Measurements from ENCODE around the gene LRRC34. TPM values are rescaled to one million over a fixed set of nuclear protein-coding genes. Genes with fewer than 3 reads are reported as not detected.

LRRC34 gene
- total RNA-seq, 4 donors from 2014 or later = 0.34 to 0.89 (median 0.71) TPM

- Histone ChIP-seq H3K36me3 (no peaks in the 10 kb centered on the region), H3K27me3 (peaks cover 5% of the 10 kb centered on the region), H3K9me3 (no peaks in the 10 kb centered on the region), H3K27ac (no peak overlapping the region), H3K4me3 (no peak overlapping the region), H3K4me1 (no peaks in the 10 kb centered on the region)
- TF ChIP-seq POLR2AphosphoS5 (IDR thresholded peaks at IDR 0.05) (no peak), EP300 (IDR thresholded peaks at IDR 0.05) (no peak), POLR2A (IDR thresholded peaks at IDR 0.05) (no peak)
- TF ChIP-seq, protein P1, sequence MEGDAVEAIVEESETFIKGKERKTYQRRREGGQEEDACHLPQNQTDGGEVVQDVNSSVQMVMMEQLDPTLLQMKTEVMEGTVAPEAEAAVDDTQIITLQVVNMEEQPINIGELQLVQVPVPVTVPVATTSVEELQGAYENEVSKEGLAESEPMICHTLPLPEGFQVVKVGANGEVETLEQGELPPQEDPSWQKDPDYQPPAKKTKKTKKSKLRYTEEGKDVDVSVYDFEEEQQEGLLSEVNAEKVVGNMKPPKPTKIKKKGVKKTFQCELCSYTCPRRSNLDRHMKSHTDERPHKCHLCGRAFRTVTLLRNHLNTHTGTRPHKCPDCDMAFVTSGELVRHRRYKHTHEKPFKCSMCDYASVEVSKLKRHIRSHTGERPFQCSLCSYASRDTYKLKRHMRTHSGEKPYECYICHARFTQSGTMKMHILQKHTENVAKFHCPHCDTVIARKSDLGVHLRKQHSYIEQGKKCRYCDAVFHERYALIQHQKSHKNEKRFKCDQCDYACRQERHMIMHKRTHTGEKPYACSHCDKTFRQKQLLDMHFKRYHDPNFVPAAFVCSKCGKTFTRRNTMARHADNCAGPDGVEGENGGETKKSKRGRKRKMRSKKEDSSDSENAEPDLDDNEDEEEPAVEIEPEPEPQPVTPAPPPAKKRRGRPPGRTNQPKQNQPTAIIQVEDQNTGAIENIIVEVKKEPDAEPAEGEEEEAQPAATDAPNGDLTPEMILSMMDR (IDR thresholded peaks at IDR 0.05) = no peak
- DNase-seq (ENCODE audit: low spot score in 2 of 2) = no peak
These were observed 37.9 kb upstream of the LRRC34 start for GRCh38 chr3:169850618-169851017.

- Histone ChIP-seq H3K9me3 (no peaks in the 10 kb centered on the region), H3K4me3 (no peak overlapping the region), H3K27ac (no peak overlapping the region), H3K4me1 (no peaks in the 10 kb centered on the region), H3K27me3 (peaks cover under 1% of the 10 kb centered on the region), H3K36me3 (no peaks in the 10 kb centered on the region)
- 94% methylated on average over 3 of the region's 3 CpGs for WGBS
- DNase-seq (ENCODE audit: low spot score in 2 of 2) = no peak
- TF ChIP-seq, protein P1 (IDR thresholded peaks at IDR 0.05) = no peak
- TF ChIP-seq POLR2AphosphoS5 (IDR thresholded peaks at IDR 0.05) = no peak
- TF ChIP-seq EP300 (IDR thresholded peaks at IDR 0.05) = no peak
- TF ChIP-seq POLR2A (IDR thresholded peaks at IDR 0.05) = no peak
These were observed 36.0 kb upstream of the LRRC34 start for GRCh38 chr3:169848741-169849140.

GRCh38 chr3:169847896-169848295, 35.2 kb upstream of the LRRC34 start:
- Histone ChIP-seq H3K27me3 (no peaks in the 10 kb centered on the region), H3K4me3 (no peak overlapping the region), H3K9me3 (no peaks in the 10 kb centered on the region), H3K27ac (no peak overlapping the region), H3K4me1 (no peaks in the 10 kb centered on the region), H3K36me3 (no peaks in the 10 kb centered on the region)
- 44% methylated on average over 4 of the region's 4 CpGs for WGBS
- TF ChIP-seq POLR2AphosphoS5 (IDR thresholded peaks at IDR 0.05) = no peak
- DNase-seq (ENCODE audit: low spot score in 2 of 2) = no peak

DNA sequence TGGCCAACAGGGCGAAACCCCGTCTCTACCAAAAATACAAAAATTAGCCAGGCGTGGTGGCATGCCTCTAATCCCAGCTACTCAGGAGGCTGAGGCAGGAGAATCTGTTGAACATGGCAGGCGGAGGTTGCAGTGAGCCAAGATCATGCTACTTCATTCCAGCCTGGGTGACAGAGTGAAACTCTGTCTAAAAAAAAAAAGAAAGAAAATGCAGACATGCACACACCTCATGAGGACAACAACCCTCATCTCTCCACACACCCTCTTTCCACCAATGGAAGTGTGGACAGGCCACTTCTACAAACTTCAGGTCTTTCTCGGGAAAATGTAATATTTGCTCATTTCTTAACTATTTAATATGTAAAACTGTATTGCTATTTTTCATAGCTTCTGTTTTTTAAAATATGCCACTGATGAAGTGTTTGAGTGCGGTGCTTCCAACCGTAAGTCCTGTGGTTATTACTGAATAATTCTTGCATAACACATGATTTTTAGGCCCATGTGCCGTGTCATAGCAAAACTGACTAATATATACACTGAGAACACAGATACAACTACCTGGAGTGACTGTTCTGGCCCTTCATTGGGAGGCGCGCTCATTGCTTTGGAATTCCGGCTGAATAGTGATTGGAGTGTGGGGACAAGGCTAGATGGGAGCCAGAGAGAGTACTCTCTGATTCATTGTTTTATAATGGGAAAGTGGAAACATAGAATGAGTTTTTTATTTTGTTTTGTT, 33.9 kb upstream of the LRRC34 start:
- no peak for DNase-seq (ENCODE audit: low spot score in 2 of 2)
- Histone ChIP-seq H3K9me3 (no peaks in the 10 kb centered on the region), H3K27me3 (no peaks in the 10 kb centered on the region), H3K4me3 (no peak overlapping the region), H3K27ac (no peak overlapping the region), H3K36me3 (no peaks in the 10 kb centered on the region), H3K4me1 (no peaks in the 10 kb centered on the region)
- 95% methylated on average over 11 of the region's 11 CpGs for WGBS
- no peak for TF ChIP-seq POLR2AphosphoS5 (IDR thresholded peaks at IDR 0.05)
- TF ChIP-seq POLR2A (IDR thresholded peaks at IDR 0.05) = no peak

DNA sequence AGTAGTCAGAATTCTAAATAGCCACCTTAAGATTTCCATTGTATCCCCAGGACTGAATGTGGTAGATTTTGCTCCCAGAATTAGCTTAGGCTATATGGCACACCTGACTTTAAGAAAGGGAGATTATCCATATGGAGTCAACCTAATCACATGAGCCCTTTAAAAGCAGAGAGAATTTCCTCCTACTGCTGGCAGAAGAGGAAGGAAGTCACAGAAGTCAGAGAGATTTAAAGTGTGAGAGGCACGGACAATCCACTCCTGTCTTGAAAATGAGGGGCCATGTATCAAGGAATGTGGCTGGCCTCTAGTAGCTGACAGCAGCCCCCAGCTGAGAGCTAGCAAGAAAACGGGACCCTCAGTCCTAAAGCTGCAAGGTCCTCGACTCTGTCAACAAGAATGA, 30.3 kb upstream of the LRRC34 start:
- H3K27ac ChIP-seq = no peak overlapping the region
- no peak for DNase-seq (ENCODE audit: low spot score in 2 of 2)
- 52% methylated on average over 3 of the region's 3 CpGs for WGBS
- H3K36me3 ChIP-seq = no peaks in the 10 kb centered on the region
- no peak for TF ChIP-seq POLR2A (IDR thresholded peaks at IDR 0.05)
- TF ChIP-seq, protein P1 (IDR thresholded peaks at IDR 0.05) = no peak
- no peak for TF ChIP-seq POLR2AphosphoS5 (IDR thresholded peaks at IDR 0.05)
- no peak for TF ChIP-seq EP300 (IDR thresholded peaks at IDR 0.05)
- no peaks in the 10 kb centered on the region for H3K9me3 ChIP-seq
- H3K27me3 ChIP-seq = no peaks in the 10 kb centered on the region
- H3K4me3 ChIP-seq = no peak overlapping the region
- no peaks in the 10 kb centered on the region for H3K4me1 ChIP-seq

- no peak overlapping the region for H3K4me3 ChIP-seq
- no peak overlapping the region for H3K27ac ChIP-seq
- H3K9me3 ChIP-seq = no peaks in the 10 kb centered on the region
- TF ChIP-seq POLR2A (IDR thresholded peaks at IDR 0.05) = no peak
- TF ChIP-seq, protein P1 (IDR thresholded peaks at IDR 0.05) = no peak
- no peak for TF ChIP-seq POLR2AphosphoS5 (IDR thresholded peaks at IDR 0.05)
- no peak for TF ChIP-seq EP300 (IDR thresholded peaks at IDR 0.05)
- no peaks in the 10 kb centered on the region for H3K27me3 ChIP-seq
- 66% methylated on average over 4 of the region's 4 CpGs for WGBS
- no peak for DNase-seq (ENCODE audit: low spot score in 2 of 2)
- no peaks in the 10 kb centered on the region for H3K4me1 ChIP-seq
- H3K36me3 ChIP-seq = no peaks in the 10 kb centered on the region
These were observed 28.5 kb upstream of the LRRC34 start for GRCh38 chr3:169841171-169841570.

Measured in suprapubic skin (tissue), 4 donors.